Activated CD4-positive, CD25-positive, alpha-beta regulatory T cell treated with anti-CD3 and anti-CD28 coated beads, Interleukin-2, amount 50 U/mL, for 16 hours (primary cell): ENCODE results near the gene LRP5.
"Not testable (repeated sequence)": the region's sequence is repeated elsewhere in the genome, so short reads cannot be mapped to it uniquely, and the experiment has no call there.

Experiments
- DNase-seq: peaks from one replicate; pipeline ENCODE4 v3.0.0-alpha.2; 2020; ENCODE audit warnings: low read depth, low spot score

The LRP5 gene

DNA sequence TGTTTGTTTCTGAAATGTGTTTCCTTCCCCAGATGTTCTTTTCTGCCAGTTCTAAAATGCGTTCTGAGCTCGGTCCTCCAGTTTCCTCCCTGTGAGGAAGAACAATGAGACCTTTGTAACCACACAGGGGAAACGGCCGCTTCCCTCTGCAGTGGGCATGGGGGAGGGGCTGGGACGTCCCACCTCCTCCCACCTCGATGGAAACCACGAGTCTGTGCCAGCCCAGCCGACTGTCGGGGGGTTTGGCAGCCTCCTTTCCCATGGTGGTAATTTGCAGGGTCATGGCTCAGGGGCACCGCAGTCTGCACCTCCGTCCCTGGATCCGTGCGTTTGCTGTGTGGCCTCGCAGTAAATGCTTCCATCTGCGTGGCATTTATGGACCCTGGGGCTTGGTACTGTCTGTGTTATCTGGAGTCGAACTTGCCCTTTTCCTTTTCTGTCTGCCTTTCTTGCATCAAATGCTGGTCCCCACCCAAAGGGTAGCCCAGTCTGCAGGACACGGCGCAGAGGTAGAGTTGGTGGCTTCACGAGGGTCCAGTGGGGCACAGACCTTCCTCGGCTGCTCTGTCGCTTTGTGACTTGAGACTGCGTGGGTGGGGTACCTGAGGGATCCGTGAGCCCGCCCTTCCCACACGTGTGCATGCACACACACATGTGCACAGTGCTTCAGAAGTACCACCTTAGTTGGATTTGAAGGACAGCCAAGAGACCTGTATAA, 16.1 kb downstream of the LRP5 start:
- no peak for DNase-seq

DNA sequence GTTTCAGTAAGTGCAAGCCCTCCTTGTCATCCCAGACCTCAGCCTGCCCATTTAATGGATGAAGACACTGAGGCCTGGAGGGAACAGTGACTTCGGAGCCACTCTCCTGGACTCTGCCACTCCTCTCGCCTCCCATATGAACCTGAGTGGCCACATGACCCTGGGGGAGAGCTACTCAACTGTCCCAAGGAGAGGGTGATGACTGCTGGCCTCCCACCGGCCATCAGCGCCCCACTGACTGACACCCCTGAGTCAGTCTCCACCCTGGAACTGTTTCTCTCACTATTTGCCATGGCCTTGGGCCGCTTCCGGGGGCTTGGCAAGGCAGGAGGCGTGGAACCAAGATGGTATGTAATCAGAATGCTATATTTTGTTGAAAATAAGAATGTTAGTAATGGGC, 17.1 kb downstream of the LRP5 start:
- no peak for DNase-seq

DNA sequence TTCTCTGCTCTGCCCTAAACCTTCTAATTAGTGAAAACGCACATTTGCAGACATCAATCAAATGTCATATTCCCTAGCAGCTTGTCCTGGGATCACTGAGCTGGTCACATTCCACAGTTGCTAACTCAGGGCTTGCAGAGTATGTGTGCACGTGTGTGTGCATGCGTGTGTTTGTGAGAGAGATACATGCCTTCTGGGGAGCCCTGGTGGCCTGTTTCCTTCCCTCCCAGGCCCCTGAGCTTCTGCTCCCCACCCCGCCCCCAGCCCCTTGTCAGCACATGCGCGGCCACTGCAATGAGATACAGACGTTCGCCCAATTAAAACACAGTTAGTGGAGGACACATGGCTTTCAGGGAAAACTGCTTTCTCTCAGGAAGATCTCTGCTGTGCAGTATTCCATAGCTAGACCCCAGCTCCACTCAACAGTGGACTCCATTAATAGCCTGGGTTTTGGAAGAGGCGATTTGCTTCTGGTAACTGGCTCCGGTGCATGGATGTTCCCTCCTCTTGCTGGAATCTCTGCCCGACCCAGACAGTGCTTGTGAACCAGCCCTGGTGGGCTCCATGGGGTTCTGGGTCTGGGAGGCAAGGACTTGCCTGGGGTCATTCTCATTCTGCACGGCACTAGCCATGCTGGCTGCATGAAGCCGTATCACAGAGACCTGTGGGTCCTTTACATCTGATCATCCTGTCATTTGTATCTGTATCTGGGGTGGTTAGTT, 17.7 kb downstream of the LRP5 start:
- DNase-seq, result no peak

DNA sequence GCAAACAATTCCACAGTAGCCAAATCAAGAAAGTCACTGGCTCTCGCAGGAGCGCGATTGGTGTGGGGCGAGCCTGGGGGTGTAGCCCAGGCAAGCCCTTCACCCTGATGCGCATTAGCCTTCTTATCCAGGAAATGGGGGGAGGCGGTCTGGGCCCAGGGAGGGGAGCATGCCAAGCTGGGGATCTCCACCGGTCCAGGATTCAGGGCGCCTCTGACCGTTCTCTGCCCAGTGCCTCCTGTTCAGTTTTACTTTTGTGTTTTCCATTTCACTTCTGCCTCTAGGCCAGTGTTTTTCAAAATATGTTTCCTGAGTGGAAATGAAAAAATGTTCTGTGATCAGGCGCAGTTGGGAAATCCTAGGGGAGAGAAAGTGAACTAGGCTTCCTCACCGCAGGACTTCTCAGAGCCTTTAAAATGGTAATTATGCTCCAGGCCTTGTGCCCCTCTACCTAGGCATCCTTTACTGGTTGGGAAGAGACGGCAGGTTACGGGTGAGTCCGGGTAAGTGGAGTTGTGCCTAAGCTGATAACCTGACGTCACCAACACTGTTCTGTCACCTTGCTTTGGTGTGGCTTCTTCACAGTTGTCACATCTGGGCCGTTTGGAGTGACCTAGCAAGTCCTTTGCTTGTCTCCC, 18.4 kb downstream of the LRP5 start:
- DNase-seq, result no peak

DNA sequence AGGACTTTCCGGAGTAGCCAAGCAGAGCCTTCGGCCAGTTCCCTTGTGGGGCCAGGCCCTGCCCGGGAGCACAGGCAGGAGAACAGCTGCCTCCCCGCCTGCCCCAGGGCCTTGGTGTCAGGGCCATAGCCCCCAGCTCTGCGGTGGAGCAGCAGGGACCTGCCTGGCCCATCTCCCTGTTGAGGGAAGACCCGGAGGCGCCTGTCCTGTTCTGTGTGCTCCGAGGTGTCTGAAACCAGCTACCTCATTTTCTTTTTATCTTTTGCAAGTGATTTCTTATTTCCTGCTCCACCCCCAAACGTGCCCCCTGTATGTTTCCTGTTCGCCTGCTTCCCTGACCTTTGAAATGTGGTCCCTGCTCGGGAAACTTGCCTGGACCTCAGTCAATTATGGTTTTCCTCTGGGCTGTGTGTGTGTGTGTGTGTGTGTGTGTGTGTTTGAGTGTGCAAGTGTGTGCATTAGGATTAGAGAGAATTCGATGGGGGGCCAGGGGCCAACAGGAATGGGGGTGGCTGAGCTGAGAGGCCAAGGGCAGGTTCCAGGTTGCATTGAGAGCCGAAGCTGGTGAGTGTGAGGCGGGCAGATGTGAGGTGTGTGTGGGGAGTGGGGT, 19.1 kb downstream of the LRP5 start:
- DNase-seq, result no peak

DNA sequence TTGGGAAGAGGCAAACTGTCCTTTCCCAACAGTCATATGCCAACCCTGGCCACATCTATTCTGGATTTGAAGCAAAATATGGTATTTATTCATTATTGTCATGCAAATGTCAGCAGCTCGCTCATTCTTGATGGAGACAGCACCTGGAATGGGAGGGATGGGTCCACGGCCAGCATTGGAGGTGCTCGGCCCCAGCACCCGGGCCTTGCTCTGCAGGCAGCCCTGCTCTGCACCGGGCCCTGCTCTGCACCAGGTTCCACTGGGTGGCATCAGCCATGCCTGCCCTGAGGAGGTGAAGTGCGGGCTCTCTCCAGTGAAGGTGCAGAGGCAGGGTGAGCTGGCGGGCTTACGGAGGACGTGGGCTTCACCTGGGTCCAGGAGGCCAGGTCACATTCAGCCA, 19.8 kb downstream of the LRP5 start:
- no peak for DNase-seq

DNA sequence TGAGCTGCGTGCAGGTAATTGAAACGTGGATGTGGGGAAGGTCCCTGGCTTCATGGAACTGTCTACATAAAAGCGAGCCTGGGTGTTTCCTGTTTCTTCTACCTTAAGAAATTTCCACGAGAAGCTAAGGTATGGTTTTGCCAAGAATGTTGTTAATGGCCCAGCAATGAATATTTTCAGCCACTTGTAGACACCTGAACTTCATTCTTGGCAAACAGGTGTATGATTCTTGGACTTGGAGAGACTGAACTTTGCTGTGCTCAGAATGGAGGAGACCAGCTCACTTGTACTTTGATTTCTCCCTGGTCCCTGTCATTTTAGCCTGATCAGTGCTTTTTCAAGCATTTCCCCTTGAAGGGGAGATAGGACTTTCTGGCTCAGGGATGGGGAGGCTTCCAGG, 20.8 kb downstream of the LRP5 start:
- DNase-seq, result no peak

DNA sequence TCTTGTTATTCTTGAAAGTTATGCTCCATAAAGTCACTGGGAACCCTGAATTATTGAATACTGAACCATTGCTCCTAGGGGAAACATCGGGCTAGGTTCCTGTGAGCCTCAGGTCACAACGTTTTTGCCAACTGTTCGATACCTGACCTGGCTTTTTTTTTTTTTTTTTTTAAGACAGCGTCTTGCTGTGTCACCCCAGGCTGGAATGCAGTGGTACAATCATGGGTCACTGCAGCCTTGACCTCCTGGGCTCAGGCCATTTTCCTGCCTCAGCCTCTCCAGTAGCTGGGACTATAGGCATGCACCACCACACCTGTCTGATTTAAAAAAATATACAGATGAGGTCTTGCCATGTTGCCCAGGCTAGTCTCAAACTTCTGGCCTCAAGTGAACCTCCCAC, 22.5 kb downstream of the LRP5 start:
- DNase-seq, result no peak

DNA sequence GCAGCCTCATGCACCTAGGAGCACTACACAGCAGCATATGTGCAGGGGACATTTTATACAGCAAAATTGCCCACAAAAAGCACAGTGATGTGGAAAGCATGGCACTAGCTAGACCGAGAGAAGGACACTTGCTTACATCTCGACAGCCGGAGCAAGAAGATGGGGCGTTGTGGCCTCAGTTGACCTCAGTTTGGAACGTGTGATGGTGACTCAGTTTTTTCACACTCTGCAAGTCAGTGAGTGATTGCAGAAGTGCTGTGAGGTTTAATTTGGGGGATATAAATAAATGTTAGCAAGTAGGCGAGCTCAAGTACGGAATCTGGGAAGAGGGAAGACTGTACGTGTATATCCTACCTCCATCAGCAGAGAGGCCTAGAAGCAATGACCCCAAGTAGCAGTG, 23.3 kb downstream of the LRP5 start:
- no peak for DNase-seq

DNA sequence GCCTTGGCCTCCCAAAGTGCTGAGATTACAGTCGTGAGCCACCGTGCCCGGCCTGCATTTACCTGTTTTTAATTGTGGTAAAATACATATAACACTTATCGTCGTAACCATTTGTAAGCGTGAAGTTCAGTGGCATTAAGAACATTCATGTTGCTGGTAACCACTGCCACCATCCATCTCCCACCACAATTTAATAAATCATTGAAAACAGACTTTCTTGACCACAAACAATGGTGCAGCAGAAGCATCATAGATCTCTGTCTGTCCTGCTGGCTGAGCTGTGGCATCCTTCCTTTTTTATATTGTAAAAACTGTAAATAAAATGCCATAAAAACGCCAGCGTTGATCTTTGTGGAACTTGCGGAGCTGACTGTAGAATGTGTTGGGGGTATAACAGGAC, 24.3 kb downstream of the LRP5 start:
- no peak for DNase-seq

DNA sequence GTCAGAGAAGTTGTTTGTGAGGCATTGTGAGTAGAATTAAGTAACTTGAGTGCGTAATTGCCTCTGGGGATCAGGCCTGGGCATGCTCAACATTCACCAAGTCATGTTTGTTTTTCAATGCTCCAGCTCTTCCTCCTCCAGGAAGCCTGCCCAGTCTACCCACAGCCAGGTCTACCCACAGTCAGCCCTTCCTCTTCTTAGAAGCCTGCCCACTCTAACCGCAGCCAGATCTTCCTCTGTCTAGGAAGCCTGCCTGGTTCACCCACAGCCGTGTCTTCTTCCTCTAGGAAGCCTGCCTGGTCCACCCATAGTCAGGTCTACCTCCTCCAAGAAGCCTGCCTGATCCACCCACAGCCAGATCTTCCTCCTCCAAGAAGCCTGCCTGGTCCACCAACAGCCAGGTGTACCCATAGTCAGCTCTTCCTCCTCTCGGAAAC, 25.0 kb downstream of the LRP5 start:
- no peak for DNase-seq

DNA sequence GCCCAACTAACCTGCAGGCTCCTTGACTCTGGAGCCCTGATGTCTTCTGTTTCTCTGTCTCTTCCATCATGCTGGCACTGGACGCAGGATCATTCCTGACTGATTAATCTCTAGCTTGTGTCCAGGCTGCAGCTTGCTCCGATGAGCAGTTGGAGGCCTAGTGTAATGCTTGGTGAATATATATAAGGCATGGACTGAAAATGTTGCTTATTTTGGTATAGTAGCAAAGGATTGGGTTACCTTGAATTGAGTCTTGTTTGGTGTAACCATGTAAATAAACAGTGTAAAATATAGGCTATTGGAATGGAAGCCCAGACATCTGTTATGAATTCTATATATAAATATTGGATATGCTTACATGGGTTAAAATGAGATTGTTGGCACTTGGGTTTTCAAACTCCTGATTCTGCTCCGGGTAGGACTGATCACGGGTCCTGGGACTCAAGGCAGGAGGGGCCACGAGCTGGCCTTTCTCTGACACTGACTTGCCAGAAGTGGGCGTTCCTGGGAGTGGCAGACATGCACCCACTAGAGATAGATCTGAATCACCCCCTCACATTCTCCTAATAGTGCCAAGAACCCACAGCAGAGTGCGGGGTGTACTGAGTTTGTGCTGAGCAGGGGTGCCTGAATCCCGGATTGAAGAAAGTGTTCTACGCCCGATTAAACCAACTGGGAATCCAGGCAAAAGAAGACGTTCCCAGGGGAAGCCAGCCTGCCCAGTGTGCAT, 25.8 kb downstream of the LRP5 start:
- DNase-seq, result no peak

DNA sequence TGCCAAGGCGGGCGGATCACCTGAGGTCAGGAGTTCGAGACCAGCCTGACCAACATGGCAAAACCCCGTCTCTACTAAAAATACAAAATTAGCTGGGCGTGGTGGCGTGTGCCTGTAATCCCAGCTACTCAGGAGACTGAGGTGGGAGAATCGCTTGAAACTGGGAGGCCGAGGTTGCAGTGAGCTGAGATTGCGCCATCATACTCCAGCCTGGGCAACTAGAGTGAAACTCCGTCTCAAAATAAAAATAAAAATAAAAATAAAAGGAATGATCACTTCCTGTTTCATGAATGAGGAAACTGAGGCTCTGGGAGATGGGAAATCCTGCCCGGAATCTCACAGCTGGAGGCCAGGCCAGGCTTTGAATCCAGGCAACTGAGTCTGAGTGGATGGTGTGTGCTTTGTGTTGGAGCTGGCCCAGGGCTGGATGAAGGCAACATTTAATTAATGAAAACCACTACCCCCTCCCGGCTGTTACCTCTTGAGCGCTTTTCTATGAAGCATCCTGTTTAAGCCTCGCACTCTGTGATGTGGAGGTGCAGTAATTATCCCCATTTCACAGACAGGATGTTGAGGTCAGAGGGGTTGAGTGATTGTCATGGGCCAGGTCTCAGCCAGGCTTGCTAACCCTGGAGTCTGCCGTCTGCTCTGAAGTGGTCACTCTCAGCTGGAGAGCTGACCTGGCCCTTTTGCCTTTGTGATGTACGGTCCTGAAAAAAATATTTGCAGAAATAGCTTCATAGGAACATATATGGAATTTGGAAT, 27.8 kb downstream of the LRP5 start:
- peak; percentile 14 for DNase-seq

DNA sequence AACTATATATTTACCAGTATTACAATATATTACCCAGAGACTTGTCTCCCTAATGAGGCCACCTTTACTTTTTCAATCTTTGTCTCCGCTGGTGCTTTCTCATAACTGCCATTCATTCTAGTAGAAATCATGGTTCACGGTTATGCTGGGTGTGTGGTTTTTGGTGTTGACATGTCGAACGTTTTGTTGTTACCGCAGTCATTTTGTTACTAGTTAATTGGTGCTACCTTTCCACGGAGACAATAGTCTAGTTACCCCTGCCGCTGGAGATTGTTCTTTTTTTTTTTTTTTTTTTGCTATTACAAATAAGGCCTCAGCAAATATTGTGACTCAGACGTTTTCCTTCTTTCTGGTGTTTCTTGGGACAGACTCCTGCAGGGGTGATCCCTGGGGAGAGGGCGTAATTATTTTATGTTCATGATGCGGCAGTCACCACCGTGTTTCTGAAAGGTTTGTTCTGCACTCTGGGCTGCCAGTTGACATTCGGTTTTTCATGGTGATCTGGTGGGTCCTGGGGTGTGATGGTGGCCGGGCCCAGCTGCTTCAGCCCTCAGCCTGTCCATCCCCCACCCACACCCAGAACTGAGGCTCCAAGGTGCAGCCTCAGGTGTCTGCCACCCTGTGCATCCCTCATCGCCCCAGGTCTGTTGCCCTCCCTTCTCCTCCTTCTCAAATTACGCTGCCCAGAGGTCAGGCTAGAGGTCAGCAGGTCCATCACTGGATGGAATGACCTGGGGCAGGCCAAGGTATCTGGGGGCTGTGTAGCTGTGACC, 28.6 kb downstream of the LRP5 start:
- DNase-seq, result no peak

DNA sequence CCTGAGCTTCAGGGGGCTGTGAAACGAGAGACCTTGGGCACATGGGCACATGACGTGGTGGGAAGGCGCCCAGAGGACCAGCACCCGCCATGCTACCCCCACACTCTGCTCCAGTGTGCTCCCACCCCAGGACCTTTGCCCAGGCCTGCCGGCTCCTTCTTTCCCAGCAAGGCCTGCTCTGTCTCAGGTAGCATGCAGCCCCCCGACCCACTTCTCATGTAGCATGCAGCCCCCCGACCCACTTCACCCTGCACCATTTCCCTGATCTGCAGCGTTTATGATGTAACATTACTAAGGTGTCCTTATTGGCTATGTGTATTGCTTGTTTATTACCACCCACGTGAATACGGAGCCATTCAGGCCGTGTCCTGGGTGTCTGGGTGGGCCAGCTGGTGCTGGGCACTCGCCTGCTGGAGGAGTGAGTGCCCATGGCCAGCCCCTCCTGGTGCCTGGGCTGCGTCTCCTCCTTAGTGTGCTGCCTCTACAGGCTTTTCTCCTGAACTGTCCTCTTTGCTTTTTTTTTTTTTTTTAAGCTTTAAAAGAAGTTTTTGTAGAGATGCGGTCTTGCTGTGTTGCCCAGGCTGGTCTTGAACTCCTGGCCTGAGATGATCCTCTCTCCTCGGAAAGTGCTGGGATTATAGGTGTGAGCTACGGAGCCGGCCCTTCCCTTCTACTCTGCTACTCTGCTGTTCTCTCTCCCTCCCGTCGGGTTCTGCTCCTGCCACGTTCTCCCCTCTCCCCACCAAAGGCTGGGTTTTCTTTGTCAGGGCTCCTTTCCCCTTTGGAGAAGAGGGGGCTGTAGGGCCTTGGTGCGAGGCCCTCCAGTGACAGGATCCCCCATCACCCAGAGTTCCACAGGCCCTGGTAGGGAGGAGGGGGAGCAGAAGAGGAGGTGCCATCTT, 29.4 kb downstream of the LRP5 start:
- DNase-seq, result no peak

DNA sequence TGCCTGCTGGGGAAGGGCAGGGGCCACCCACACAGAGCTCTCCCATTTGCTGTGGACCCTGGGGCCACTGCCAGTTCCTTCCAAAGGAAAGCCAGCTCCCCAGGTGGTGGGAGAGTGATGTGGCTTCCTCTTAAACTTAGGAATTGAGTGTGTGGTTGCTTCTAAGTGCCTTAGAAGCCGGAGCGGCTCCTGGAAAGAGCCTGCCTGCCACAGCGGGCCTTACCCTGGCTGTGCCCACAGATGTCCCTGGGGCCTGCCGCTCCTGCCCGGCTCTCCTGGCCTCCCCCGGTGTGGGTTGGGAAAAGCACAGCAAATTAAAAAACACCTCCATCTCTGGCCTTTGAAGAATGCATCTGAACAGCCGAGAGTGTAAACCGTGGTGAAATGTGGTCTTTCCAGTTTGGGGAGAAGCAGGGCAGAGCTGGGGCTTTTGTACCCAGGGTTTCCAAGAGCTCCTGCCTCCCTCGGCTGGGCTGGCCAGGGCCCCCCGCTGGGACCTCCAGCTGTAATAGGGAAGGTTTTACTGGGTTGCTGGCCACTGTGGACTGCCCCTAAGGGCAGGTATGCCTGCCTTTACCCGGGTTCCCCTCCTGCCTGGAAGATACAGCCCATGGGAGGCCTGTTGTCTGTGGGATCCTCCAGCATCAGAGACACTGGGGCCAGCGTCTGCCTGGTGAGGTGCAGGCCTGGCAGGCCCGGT, 30.2 kb downstream of the LRP5 start:
- no peak for DNase-seq

DNA sequence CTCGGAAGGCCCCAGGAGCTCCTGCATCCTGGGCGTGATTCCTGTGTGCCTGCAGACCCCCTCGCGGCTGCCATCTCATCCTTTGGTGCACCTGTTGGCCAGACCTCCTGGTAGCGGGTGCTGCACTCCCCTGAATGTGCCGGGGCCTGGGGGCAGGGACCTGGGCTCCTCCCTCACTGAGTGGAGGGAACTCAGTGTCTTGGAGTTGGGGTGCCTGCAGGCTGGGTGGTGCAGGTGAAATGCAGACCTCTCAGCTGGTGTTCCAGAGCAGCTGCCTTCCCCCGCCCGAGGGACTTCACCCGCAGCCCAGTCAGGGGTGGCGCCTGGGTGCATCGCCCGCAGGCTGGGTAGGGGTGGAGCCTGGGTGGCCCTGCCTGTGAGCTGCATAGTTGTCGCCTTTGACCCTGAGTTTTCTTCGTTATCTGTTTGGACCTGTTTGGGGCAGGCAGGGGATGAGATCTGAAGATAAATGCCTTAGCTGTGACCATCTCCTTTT, 31.4 kb downstream of the LRP5 start:
- no peak for DNase-seq

DNA sequence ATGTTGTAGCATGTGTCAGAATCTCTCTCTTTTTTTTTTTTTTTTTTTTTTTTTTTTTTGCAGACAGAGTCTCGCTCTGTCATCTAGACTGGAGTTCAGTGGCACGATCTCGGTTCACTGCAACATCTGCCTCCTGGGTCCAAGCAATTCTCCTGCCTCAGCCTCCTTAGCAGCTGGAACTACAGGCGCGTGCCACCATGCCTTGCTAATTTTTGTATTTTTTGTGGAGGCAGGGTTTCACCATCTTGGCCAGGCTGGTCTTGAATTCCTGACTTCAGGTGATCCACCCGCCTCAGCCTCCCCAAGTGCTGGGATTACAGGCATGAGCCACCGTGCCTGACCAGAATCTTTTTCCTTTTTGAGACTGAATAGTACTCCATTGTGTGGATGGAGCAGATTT, 32.4 kb downstream of the LRP5 start:
- not testable (repeated sequence) for DNase-seq
